GM20431 (cell line): ENCODE results near the gene PRKD1.

Source experiments
- in situ Hi-C: fragments of 300-500 bp; cut with MseI, MboI; formaldehyde crosslinking; loops from one replicate; pipeline ENCODE4 v1.15.0; 2020; ENCODE audit warnings: low sequenced_read_pairs; ENCODE audit not compliant: unreplicated experiment

The PRKD1 gene

GRCh38 chr14:29643433-29644211, 284.0 kb downstream of the PRKD1 start:
- in situ Hi-C loops = no loop called here

- in situ Hi-C loops = no loop called here
These were observed 290.2 kb downstream of the PRKD1 start for GRCh38 chr14:29637411-29637810.

GRCh38 chr14:29636870-29637269, 290.8 kb downstream of the PRKD1 start:
- in situ Hi-C loops = no loop called here

GRCh38 chr14:29630566-29631160, 297.0 kb downstream of the PRKD1 start:
- in situ Hi-C loops = no loop called here

- in situ Hi-C loops = no loop called here
These were observed 297.8 kb downstream of the PRKD1 start for GRCh38 chr14:29629839-29630238.

GRCh38 chr14:29627137-29627536, 300.5 kb downstream of the PRKD1 start:
- in situ Hi-C loops = no loop called here

- in situ Hi-C loops = no loop called here
These were observed 309.2 kb downstream of the PRKD1 start for GRCh38 chr14:29618323-29619067.

- in situ Hi-C loops = no loop called here
These were observed 310.7 kb downstream of the PRKD1 start for GRCh38 chr14:29616922-29617321.

- in situ Hi-C loops = no loop called here
These were observed 318.8 kb downstream of the PRKD1 start for GRCh38 chr14:29608861-29609260.

- in situ Hi-C loops = no loop called here
These were observed 320.5 kb downstream of the PRKD1 start for GRCh38 chr14:29607169-29607568.

GRCh38 chr14:29603696-29604095, 324.0 kb downstream of the PRKD1 start:
- in situ Hi-C loops = no loop called here

- in situ Hi-C loops = no loop called here
These were observed 326.0 kb downstream of the PRKD1 start for GRCh38 chr14:29601616-29602015.

GRCh38 chr14:29587761-29588470, 339.7 kb downstream of the PRKD1 start:
- in situ Hi-C loops = no loop called here

GRCh38 chr14:29587046-29587445, 340.6 kb downstream of the PRKD1 start:
- in situ Hi-C loops = no loop called here

- in situ Hi-C loops = no loop called here
These were observed 342.7 kb downstream of the PRKD1 start for GRCh38 chr14:29584992-29585391.

- in situ Hi-C loops = no loop called here
These were observed 346.9 kb downstream of the PRKD1 start for GRCh38 chr14:29580763-29581162.

- in situ Hi-C loops = no loop called here
These were observed 347.8 kb downstream of the PRKD1 start for GRCh38 chr14:29579838-29580237.

- in situ Hi-C loops = no loop called here
These were observed 350.7 kb downstream of the PRKD1 start for GRCh38 chr14:29576927-29577326.

- in situ Hi-C loops = no loop called here
These were observed 358.5 kb downstream of the PRKD1 start for GRCh38 chr14:29569194-29569593.

GRCh38 chr14:29566194-29566593, 361.5 kb downstream of the PRKD1 start:
- in situ Hi-C loops = no loop called here

GRCh38 chr14:29558516-29558915, 369.1 kb downstream of the PRKD1 start:
- in situ Hi-C loops = no loop called here
